NCI-H526 (cell line): Measurements from ENCODE around the gene C6orf120.

ENCODE experiments used
- DNase-seq, 2 experiments: peaks; one replicate each; lab custom pipeline; 2025; lab: John Stamatoyannopoulos, UW

The C6orf120 gene

GRCh38 chr6:169725125-169726048 is 23.5 kb downstream of the C6orf120 start:
- DNase-seq = peak; percentile 11 to 43

- DNase-seq = no peak
These were observed 24.1 kb downstream of the C6orf120 start for GRCh38 chr6:169726049-169726400.

- no peak for DNase-seq
These were observed 25.0 kb downstream of the C6orf120 start for GRCh38 chr6:169726963-169727362.

- no peak for DNase-seq
These were observed 28.0 kb downstream of the C6orf120 start for GRCh38 chr6:169729961-169730360.

GRCh38 chr6:169738204-169738975 is 36.5 kb downstream of the C6orf120 start:
- DNase-seq = no peak

- no peak for DNase-seq
These were observed 37.1 kb downstream of the C6orf120 start for GRCh38 chr6:169738976-169739529.

GRCh38 chr6:169741344-169741743 is 39.4 kb downstream of the C6orf120 start:
- DNase-seq = no peak

- DNase-seq = no peak
These were observed 43.5 kb downstream of the C6orf120 start for GRCh38 chr6:169745405-169745804.

- DNase-seq = no peak
These were observed 44.6 kb downstream of the C6orf120 start for GRCh38 chr6:169746556-169746955.

- peak; percentile 83 to 96 for DNase-seq
These were observed 49.5 kb downstream of the C6orf120 start, which contains the start of the genes DYNLT2 and ERMARD for GRCh38 chr6:169751242-169752073. DYNLT2 (minus strand) TSS chr6:169751572; CDS start chr6:169751458, 114 bp downstream. ERMARD (plus strand) TSS chr6:169751622; CDS start chr6:169751658, 36 bp downstream.

- DNase-seq = no peak
These were observed 50.2 kb downstream of the C6orf120 start for GRCh38 chr6:169752074-169752623.
